DOHH2 (cell line): ENCODE data around the gene TTC12.
"Not testable (repeated sequence)": the region's sequence is repeated elsewhere in the genome, so short reads cannot be mapped to it uniquely, and the experiment has no call there.

Source experiments
- CTCF ChIP-seq: fragments of 200-600 bp; sonication (generic); IDR thresholded peaks from one replicate; pipeline ENCODE4 v1.5.1; 2014; ENCODE audit warnings: antibody characterized with exemption, mild to moderate bottlenecking, low read depth, low read length; ENCODE audit not compliant: poor library complexity, severe bottlenecking
- EZH2phosphoT487 ChIP-seq: fragments of 200-600 bp; sonication (generic); IDR thresholded peaks from 2 replicates; pipeline ENCODE4 v1.6.1; 2017; ENCODE audit warnings: borderline replicate concordance, mild to moderate bottlenecking, antibody characterized with exemption, low read length, moderate library complexity, mixed read lengths

- TF ChIP-seq CTCF, EZH2phosphoT487: not testable (repeated sequence)
Observed at GRCh38 chr11:113298496-113298895, 15.9 kb upstream of the TTC12 start.
